ENCODE results near the gene PDP2. TPM values are rescaled to one million over a fixed set of nuclear protein-coding genes. Genes with fewer than 3 reads are reported as not detected.
"Not testable (repeated sequence)": the region's sequence is repeated elsewhere in the genome, so short reads cannot be mapped to it uniquely, and the experiment has no call there.

PDP2 gene
- total RNA-seq, 2 donors from 2014 or later = 4.8 to 6.2 TPM

GRCh38 chr16:66895689-66895979 lies 15.3 kb downstream of the PDP2 start:
- Histone ChIP-seq H3K27ac (peak overlapping the region in 1 of 2 donors; percentile 72), H3K27me3 (replicated peaks; ENCODE audit: insufficient read depth) (no peaks in the 10 kb centered on the region), H3K4me3 (no peak overlapping the region), H3K36me3 (no peaks in the 10 kb centered on the region), H3K9me3 (no peaks in the 10 kb centered on the region), H3K4me1 (ENCODE audit: control insufficient read depth in 1 of 2, low read depth in 2 of 2) (peaks cover 26 to 52% of the 10 kb centered on the region in 2 donors)
- ATAC-seq (ENCODE audit: insufficient number of reproducible peaks, low FRiP score, low read depth) (no peak), DNase-seq (ENCODE audit: low spot score) (no peak)
- TF ChIP-seq, protein P1, sequence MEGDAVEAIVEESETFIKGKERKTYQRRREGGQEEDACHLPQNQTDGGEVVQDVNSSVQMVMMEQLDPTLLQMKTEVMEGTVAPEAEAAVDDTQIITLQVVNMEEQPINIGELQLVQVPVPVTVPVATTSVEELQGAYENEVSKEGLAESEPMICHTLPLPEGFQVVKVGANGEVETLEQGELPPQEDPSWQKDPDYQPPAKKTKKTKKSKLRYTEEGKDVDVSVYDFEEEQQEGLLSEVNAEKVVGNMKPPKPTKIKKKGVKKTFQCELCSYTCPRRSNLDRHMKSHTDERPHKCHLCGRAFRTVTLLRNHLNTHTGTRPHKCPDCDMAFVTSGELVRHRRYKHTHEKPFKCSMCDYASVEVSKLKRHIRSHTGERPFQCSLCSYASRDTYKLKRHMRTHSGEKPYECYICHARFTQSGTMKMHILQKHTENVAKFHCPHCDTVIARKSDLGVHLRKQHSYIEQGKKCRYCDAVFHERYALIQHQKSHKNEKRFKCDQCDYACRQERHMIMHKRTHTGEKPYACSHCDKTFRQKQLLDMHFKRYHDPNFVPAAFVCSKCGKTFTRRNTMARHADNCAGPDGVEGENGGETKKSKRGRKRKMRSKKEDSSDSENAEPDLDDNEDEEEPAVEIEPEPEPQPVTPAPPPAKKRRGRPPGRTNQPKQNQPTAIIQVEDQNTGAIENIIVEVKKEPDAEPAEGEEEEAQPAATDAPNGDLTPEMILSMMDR (IDR thresholded peaks at IDR 0.05) = no peak

GRCh38 chr16:66895999-66896398 lies 15.7 kb downstream of the PDP2 start:
- no peaks in the 10 kb centered on the region for H3K9me3 ChIP-seq
- H3K36me3 ChIP-seq = no peaks in the 10 kb centered on the region
- ATAC-seq (ENCODE audit: insufficient number of reproducible peaks, low FRiP score, low read depth) (no peak), DNase-seq (ENCODE audit: low spot score) (no peak)
- H3K4me1 ChIP-seq (ENCODE audit: control insufficient read depth in 1 of 2, low read depth in 2 of 2) = peaks cover 30 to 56% of the 10 kb centered on the region in 2 donors
- H3K27ac ChIP-seq = peak overlapping the region; percentile 43 to 72
- H3K27me3 ChIP-seq (replicated peaks; ENCODE audit: insufficient read depth) = no peaks in the 10 kb centered on the region
- TF ChIP-seq, protein P1 (IDR thresholded peaks at IDR 0.05) = no peak
- H3K4me3 ChIP-seq = no peak overlapping the region

- H3K4me3 ChIP-seq; H3K9me3 ChIP-seq; DNase-seq (ENCODE audit: low spot score); ATAC-seq (ENCODE audit: insufficient number of reproducible peaks, low FRiP score, low read depth); H3K27me3 ChIP-seq (replicated peaks; ENCODE audit: insufficient read depth); H3K36me3 ChIP-seq: not testable (repeated sequence)
- Histone ChIP-seq H3K4me1 (ENCODE audit: control insufficient read depth in 1 of 2, low read depth in 2 of 2) (peaks cover 35 to 63% of the 10 kb centered on the region in 2 donors), H3K27ac (peak overlapping the region; percentile 43 to 72)
Measured at GRCh38 chr16:66896682-66897081, 16.4 kb downstream of the PDP2 start.

- TF ChIP-seq, protein P1 (IDR thresholded peaks at IDR 0.05) = no peak
- no peaks in the 10 kb centered on the region for H3K9me3 ChIP-seq
- H3K4me1 ChIP-seq (ENCODE audit: control insufficient read depth in 1 of 2, low read depth in 2 of 2) = peaks cover 43 to 78% of the 10 kb centered on the region in 2 donors
- peak overlapping the region; percentile 93 to 97 for H3K27ac ChIP-seq
- no peaks in the 10 kb centered on the region for H3K27me3 ChIP-seq (replicated peaks; ENCODE audit: insufficient read depth)
- peak; percentile 60 for DNase-seq (ENCODE audit: low spot score)
- H3K4me3 ChIP-seq = no peak overlapping the region
- no peaks in the 10 kb centered on the region for H3K36me3 ChIP-seq
- ATAC-seq (ENCODE audit: insufficient number of reproducible peaks, low FRiP score, low read depth) = peak; percentile 55
Measured at GRCh38 chr16:66898207-66898606, 17.9 kb downstream of the PDP2 start.

DNA sequence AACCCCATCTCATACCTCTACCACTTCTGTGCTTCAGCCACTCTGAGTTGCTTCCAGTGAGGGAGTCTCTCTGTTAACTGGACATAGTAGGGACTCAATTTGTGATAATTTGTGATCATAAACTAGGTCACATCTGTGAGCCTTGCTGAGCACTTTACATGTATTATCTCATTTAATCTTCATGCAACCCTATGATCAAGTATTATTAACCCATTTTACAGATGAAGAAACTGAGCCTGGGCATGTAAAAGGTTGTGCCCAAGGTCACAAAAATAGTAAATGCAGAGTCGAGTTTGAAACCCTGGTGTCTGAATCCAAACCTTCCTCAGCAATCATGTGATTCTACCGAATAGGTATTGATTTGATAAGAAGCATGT lies 18.6 kb downstream of the PDP2 start:
- H3K9me3 ChIP-seq = no peaks in the 10 kb centered on the region
- H3K4me3 ChIP-seq = no peak overlapping the region
- DNase-seq (ENCODE audit: low spot score) = no peak
- peaks cover 49 to 85% of the 10 kb centered on the region in 2 donors for H3K4me1 ChIP-seq (ENCODE audit: control insufficient read depth in 1 of 2, low read depth in 2 of 2)
- TF ChIP-seq, protein P1 (IDR thresholded peaks at IDR 0.05) = no peak
- H3K27me3 ChIP-seq (replicated peaks; ENCODE audit: insufficient read depth) = no peaks in the 10 kb centered on the region
- H3K36me3 ChIP-seq = no peaks in the 10 kb centered on the region
- H3K27ac ChIP-seq = peak overlapping the region; percentile 93 to 97
- no peak for ATAC-seq (ENCODE audit: insufficient number of reproducible peaks, low FRiP score, low read depth)

- Histone ChIP-seq H3K9me3 (no peaks in the 10 kb centered on the region), H3K4me3 (no peak overlapping the region), H3K36me3 (no peaks in the 10 kb centered on the region), H3K27ac (peak overlapping the region; percentile 93 to 97), H3K27me3 (replicated peaks; ENCODE audit: insufficient read depth) (no peaks in the 10 kb centered on the region), H3K4me1 (ENCODE audit: control insufficient read depth in 1 of 2, low read depth in 2 of 2) (peaks cover 54 to 90% of the 10 kb centered on the region in 2 donors)
- DNase-seq (ENCODE audit: low spot score) = no peak
- TF ChIP-seq, protein P1 (IDR thresholded peaks at IDR 0.05) = no peak
- ATAC-seq (ENCODE audit: insufficient number of reproducible peaks, low FRiP score, low read depth) = no peak
Measured at GRCh38 chr16:66899310-66899944, 19.1 kb downstream of the PDP2 start.

All from thoracic aorta (tissue), 2 donors.